Measurements from ENCODE around the gene TSSC4.

Gene TSSC4

GRCh38 chr11:2418693-2419360 lies 18.3 kb downstream of the TSSC4 start:
- no peak for DNase-seq (ENCODE audit: low spot score)

DNA sequence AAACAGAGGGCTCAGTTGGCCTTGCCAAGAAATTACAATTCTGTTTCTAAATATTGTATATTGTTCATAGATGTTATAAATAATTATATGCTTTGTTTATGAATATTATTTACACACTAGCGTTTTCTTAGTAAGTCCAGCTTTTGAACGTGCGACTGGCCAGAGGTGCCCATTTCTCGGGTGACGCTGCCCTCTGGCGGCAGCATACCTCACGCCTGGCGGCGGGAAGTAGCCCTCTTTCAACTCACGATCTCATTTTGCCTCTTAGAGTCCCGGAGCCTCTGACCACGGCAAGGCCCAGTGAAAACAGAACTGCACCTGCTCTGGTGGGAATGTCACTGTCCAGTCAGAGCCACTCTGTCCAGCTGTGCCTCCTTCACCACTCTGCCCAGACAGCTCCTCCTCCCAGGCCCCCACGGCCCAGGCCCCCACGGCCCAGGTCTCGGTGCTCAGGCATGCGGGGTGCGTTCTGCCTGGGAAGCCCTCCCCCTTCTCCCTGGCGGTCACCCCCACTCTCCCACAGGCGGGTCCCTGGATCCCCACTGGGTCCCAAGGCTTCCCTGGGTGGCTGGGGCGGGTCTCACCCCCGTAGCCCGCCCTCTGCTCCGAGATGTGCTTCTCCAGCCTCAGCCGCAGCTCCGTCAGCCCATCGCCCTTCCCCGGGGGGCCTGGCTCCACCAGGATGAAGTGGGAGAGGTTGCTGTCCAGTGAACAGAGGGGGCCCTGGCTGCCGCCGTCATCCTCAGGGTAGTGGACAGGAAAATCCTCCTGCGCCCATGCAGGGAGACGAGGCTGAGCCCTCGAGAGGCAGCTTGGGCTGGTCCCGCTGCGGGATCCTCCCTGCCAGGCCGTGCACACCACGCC lies 19.3 kb downstream of the TSSC4 start:
- DNase-seq (ENCODE audit: low spot score) = peak; percentile 56

DNA sequence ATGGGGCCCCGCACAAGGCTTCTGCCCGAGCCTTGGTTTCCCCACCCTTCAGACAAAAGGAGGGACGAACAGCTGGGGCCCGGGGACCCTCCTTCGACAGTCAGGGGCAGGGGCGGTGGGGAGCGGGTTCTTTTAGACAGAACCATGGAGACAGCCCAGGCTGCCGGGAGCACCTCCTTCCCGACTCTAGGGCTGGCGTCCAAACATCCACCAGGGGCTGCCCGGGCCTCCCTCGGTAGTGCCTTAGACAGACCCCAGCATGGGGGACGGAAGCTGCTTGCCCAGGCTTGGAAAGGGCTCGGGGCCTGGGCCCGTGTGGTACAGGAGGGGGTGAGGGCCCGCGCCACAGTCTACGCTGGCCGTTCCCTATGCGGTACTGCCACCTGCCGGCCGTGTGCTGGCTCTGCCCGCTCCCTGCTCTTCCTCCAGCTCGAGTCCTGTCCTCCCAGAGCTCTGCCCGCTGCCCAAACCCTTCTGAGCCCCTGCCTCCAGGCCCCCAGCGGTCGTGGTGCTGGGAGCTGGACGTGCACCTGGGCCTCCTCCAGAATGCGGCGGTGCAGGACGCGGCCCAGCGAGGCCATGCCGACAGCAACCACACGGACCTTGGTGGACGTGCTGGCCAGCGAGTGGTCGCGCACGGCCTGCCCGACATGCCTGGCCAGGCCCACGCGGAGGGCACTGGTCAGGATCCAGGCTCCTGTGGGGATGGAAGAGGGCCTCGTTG lies 20.1 kb downstream of the TSSC4 start:
- peak; percentile 80 for DNase-seq (ENCODE audit: low spot score)

- DNase-seq (ENCODE audit: low spot score) = no peak
Observed at GRCh38 chr11:2421226-2421994, 20.9 kb downstream of the TSSC4 start.

DNA sequence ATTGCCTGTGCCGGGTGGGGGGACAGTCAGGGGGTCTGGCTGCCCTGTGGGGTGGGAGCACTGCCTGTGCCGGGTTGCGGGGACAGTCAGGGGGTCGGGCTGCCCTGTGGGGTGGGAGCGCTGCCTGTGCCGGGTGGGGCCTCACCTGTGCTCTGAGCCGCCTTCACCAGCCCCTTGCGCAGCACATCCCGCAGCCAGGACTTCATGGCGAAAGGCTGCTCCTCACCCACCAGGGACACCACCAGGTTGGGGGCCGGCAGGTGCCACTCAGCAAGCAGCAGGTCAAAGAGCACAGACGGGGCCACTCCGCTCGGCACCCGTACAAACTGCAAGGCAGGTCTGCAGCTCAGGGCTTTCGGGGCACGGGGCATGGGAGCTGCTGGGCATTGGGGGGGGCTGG lies 21.4 kb downstream of the TSSC4 start:
- no peak for DNase-seq (ENCODE audit: low spot score)

- no peak for DNase-seq (ENCODE audit: low spot score)
Observed at GRCh38 chr11:2422461-2423156, 22.1 kb downstream of the TSSC4 start.

GRCh38 chr11:2423157-2424025 lies 22.8 kb downstream of the TSSC4 start:
- DNase-seq (ENCODE audit: low spot score) = no peak

- no peak for DNase-seq (ENCODE audit: low spot score)
Observed at GRCh38 chr11:2424811-2425495, 24.4 kb downstream of the TSSC4 start.

- DNase-seq (ENCODE audit: low spot score) = no peak
Observed at GRCh38 chr11:2425506-2425905, 25.0 kb downstream of the TSSC4 start.

DNA sequence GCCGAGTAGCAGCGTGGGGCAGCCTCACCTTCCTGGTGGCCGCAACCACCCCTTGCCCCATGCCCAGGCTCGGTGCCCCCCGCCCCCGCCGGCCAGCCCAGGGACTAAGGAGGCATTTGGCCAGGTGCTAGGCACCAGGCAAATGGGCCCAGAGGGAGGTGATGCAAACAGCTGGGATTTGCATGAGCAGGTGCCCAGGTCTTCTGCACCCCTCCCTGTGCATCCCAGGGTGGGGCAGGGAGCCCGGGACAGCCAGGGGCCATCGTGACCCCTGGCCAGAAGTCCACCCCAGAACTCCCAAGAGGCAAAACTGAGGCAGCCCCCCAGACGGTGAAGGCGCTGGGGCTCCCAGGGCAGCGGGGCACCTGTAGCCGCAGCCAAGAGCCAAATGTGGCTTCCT lies 25.7 kb downstream of the TSSC4 start:
- no peak for DNase-seq (ENCODE audit: low spot score)

GRCh38 chr11:2426826-2427521 lies 26.4 kb downstream of the TSSC4 start:
- DNase-seq (ENCODE audit: low spot score) = no peak

- no peak for DNase-seq (ENCODE audit: low spot score)
Observed at GRCh38 chr11:2427721-2428321, 27.3 kb downstream of the TSSC4 start.

GRCh38 chr11:2428322-2428795 lies 27.8 kb downstream of the TSSC4 start:
- peak; percentile 58 for DNase-seq (ENCODE audit: low spot score)

DNA sequence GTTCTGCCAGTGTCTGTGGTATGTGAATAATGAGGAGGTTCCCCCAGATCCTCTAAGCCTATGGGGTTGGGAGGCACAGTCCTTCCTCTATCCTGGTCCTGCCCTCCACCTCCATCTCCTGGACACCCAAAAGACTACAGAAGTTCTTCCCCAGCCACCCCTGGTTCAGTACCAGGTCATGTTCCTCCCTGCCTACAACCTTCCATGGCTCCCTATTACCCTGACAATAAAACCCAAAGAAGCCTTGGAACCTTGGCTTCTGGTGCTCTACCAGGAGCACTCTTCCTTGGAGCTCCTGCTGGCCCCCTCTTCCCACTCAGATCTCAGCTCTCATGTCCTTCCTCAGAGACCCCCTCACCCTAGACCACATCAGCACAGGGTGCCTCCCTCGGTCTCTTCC lies 30.8 kb downstream of the TSSC4 start:
- no peak for DNase-seq (ENCODE audit: low spot score)

GRCh38 chr11:2432171-2432621 lies 31.6 kb downstream of the TSSC4 start:
- no peak for DNase-seq (ENCODE audit: low spot score)

- no peak for DNase-seq (ENCODE audit: low spot score)
Observed at GRCh38 chr11:2432628-2433071, 32.1 kb downstream of the TSSC4 start.

- no peak for DNase-seq (ENCODE audit: low spot score)
Observed at GRCh38 chr11:2433106-2433925, 32.8 kb downstream of the TSSC4 start.

GRCh38 chr11:2434008-2434407 lies 33.5 kb downstream of the TSSC4 start:
- no peak for DNase-seq (ENCODE audit: low spot score)
